ENCODE measurements around the gene THSD4.

DNA sequence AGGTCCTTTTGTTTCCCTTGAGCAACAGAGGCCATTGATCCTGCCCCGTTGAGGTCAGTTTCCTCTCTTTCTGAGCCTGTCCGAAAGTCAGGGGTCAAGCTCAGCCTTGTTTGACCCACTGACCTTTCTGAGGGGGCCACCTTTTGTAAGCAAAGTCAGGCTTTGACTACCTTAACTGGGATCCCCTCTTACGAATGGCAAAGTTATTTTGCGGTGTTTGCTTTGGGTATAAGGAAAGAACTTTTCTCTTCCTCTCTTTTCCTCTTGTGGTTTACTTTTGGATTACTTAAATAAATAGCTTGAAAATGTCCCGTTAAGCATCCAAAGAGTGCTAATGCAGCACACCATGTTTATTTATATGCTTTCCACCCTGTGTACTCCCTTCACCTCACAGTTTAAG lies 340.6 kb downstream of the THSD4 start:
- TF ChIP-seq POLR2A (IDR thresholded peaks at IDR 0.05; ENCODE audit: low read length) (no peak), CEBPB (IDR thresholded peaks at IDR 0.05) (no peak), RNF2 (IDR thresholded peaks at IDR 0.05; ENCODE audit: borderline replicate concordance, low read depth) (no peak), JUN (IDR thresholded peaks at IDR 0.05) (peak in 1 of 2 experiments; percentile 25; a peak in 1 of 5 replicates)
- TF ChIP-seq, protein P1, sequence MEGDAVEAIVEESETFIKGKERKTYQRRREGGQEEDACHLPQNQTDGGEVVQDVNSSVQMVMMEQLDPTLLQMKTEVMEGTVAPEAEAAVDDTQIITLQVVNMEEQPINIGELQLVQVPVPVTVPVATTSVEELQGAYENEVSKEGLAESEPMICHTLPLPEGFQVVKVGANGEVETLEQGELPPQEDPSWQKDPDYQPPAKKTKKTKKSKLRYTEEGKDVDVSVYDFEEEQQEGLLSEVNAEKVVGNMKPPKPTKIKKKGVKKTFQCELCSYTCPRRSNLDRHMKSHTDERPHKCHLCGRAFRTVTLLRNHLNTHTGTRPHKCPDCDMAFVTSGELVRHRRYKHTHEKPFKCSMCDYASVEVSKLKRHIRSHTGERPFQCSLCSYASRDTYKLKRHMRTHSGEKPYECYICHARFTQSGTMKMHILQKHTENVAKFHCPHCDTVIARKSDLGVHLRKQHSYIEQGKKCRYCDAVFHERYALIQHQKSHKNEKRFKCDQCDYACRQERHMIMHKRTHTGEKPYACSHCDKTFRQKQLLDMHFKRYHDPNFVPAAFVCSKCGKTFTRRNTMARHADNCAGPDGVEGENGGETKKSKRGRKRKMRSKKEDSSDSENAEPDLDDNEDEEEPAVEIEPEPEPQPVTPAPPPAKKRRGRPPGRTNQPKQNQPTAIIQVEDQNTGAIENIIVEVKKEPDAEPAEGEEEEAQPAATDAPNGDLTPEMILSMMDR (IDR thresholded peaks at IDR 0.05) = no peak

Measured in A549 (cell line).